NCI-H146 (cell line): ENCODE data around the gene ANKS1B.
"Not testable (repeated sequence)": the region's sequence is repeated elsewhere in the genome, so short reads cannot be mapped to it uniquely, and the experiment has no call there.

ENCODE experiments used
- DNase-seq: peaks from one replicate; lab custom pipeline; 2025; lab: John Stamatoyannopoulos, UW

Gene ANKS1B

GRCh38 chr12:99984271-99985128 lies at the start of gene ANKS1B:
Gene ANKS1B (minus strand): TSS chr12:99984936. CDS start chr12:99984237, 699 bp downstream.
- peak; percentile 82 for DNase-seq

GRCh38 chr12:100031836-100032235 lies 47.1 kb upstream of the ANKS1B start:
- DNase-seq = no peak

- DNase-seq = no peak
These were observed 42.9 kb upstream of the ANKS1B start for GRCh38 chr12:100027671-100028070.

GRCh38 chr12:100026241-100026640 lies 41.5 kb upstream of the ANKS1B start:
- DNase-seq = no peak

- no peak for DNase-seq
These were observed 40.3 kb upstream of the ANKS1B start for GRCh38 chr12:100024974-100025555.

GRCh38 chr12:100020370-100020769 lies 35.6 kb upstream of the ANKS1B start:
- no peak for DNase-seq

- DNase-seq = no peak
These were observed 32.3 kb upstream of the ANKS1B start for GRCh38 chr12:100017056-100017455.

- DNase-seq = not testable (repeated sequence)
These were observed 31.6 kb upstream of the ANKS1B start for GRCh38 chr12:100016304-100016703.

GRCh38 chr12:100005846-100006245 lies 21.1 kb upstream of the ANKS1B start:
- DNase-seq = not testable (repeated sequence)

- no peak for DNase-seq
These were observed 13.1 kb upstream of the ANKS1B start for GRCh38 chr12:99997806-99998205.

- DNase-seq = no peak
These were observed 11.4 kb upstream of the ANKS1B start for GRCh38 chr12:99996095-99996494.

GRCh38 chr12:99985631-99986030 lies 895 bp upstream of the ANKS1B start:
- no peak for DNase-seq

- DNase-seq = no peak
These were observed 414 bp upstream of the ANKS1B start for GRCh38 chr12:99985129-99985570.

- DNase-seq = peak; percentile 25
These were observed 1.1 kb downstream of the ANKS1B start for GRCh38 chr12:99983456-99984258.

- no peak for DNase-seq
These were observed 3.0 kb downstream of the ANKS1B start for GRCh38 chr12:99981639-99982190.

GRCh38 chr12:99979471-99979870 lies 5.3 kb downstream of the ANKS1B start:
- no peak for DNase-seq

GRCh38 chr12:99978152-99978551 lies 6.6 kb downstream of the ANKS1B start:
- no peak for DNase-seq

GRCh38 chr12:99977550-99977949 lies 7.2 kb downstream of the ANKS1B start:
- no peak for DNase-seq

- DNase-seq = no peak
These were observed 8.0 kb downstream of the ANKS1B start for GRCh38 chr12:99976762-99977161.

- no peak for DNase-seq
These were observed 9.4 kb downstream of the ANKS1B start for GRCh38 chr12:99975321-99975720.

- DNase-seq = no peak
These were observed 10.6 kb downstream of the ANKS1B start for GRCh38 chr12:99974146-99974545.

GRCh38 chr12:99966429-99966828 lies 18.3 kb downstream of the ANKS1B start:
- no peak for DNase-seq
